Activated T-cell treated with anti-CD3 and anti-CD28 coated beads, Interleukin-2, amount 50 U/mL, for 4 hours (primary cell): Measurements from ENCODE around the gene CPSF7. TPM values are rescaled to one million over a fixed set of nuclear protein-coding genes. Genes with fewer than 3 reads are reported as not detected.
"Not testable (repeated sequence)": the region's sequence is repeated elsewhere in the genome, so short reads cannot be mapped to it uniquely, and the experiment has no call there.

ENCODE experiments used
- ATAC-seq, 2 donors: fragments of 200-7000 bp; cut with Tn5 transposase; one replicate each; pipeline ENCODE4 v1.10.0; 2021
- DNase-seq: peaks from one replicate; pipeline ENCODE4 v3.0.0-alpha.2; 2020
- H3K27me3 Mint-ChIP-seq: one replicate; pipeline ENCODE4 v1.8.0; 2021; ENCODE audit warnings: low read depth, mixed read lengths
- H3K36me3 Mint-ChIP-seq: one replicate; pipeline ENCODE4 v1.8.0; 2022; ENCODE audit warnings: mixed read lengths; ENCODE audit not compliant: insufficient read depth
- H3K4me1 Mint-ChIP-seq: one replicate; pipeline ENCODE4 v1.8.0; 2021; ENCODE audit warnings: low read depth, mixed read lengths
- H3K4me3 Mint-ChIP-seq: one replicate; pipeline ENCODE4 v1.8.0; 2021; ENCODE audit warnings: mild to moderate bottlenecking, moderate library complexity, mixed read lengths
- H3K9me3 Mint-ChIP-seq: one replicate; pipeline ENCODE4 v1.8.0; 2021; ENCODE audit warnings: mixed read lengths
- total RNA-seq, 3 donors: library from RNA; stranded (reverse); gene quantifications; one replicate each; pipeline ENCODE4 v1.2.1, GENCODE V29; 2021

The CPSF7 gene
- total RNA-seq, 3 donors from 2014 or later, result 131 to 142 (median 138) TPM

GRCh38 chr11:61384271-61385242, 45.2 kb downstream of the CPSF7 start:
- Mint-ChIP-seq H3K9me3 (no peaks in the 10 kb centered on the region), H3K4me3 (no peak overlapping the region), H3K36me3 (no peaks in the 10 kb centered on the region), H3K27me3 (no peaks in the 10 kb centered on the region), H3K4me1 (peaks cover 6% of the 10 kb centered on the region)
- DNase-seq, result no peak
- no peak for ATAC-seq

- H3K4me1 Mint-ChIP-seq, H3K9me3 Mint-ChIP-seq, DNase-seq, H3K27me3 Mint-ChIP-seq, ATAC-seq, H3K36me3 Mint-ChIP-seq, H3K4me3 Mint-ChIP-seq: not testable (repeated sequence)
Measured at GRCh38 chr11:61383859-61384258, 45.9 kb downstream of the CPSF7 start.

- DNase-seq (no peak), ATAC-seq (no peak)
- Mint-ChIP-seq H3K36me3 (peaks cover 9% of the 10 kb centered on the region), H3K9me3 (no peaks in the 10 kb centered on the region), H3K27me3 (no peaks in the 10 kb centered on the region), H3K4me3 (no peak overlapping the region), H3K4me1 (peaks cover 6% of the 10 kb centered on the region)
Measured at GRCh38 chr11:61380884-61381283, 48.9 kb downstream of the CPSF7 start.

GRCh38 chr11:61378713-61379313, 51.0 kb downstream of the CPSF7 start:
- ATAC-seq (no peak), DNase-seq (no peak)
- peaks cover 12% of the 10 kb centered on the region for H3K36me3 Mint-ChIP-seq
- no peaks in the 10 kb centered on the region for H3K4me1 Mint-ChIP-seq
- H3K27me3 Mint-ChIP-seq, result no peaks in the 10 kb centered on the region
- no peak overlapping the region for H3K4me3 Mint-ChIP-seq
- no peaks in the 10 kb centered on the region for H3K9me3 Mint-ChIP-seq

- ATAC-seq (no peak), DNase-seq (no peak)
- Mint-ChIP-seq H3K9me3 (no peaks in the 10 kb centered on the region), H3K4me1 (no peaks in the 10 kb centered on the region), H3K4me3 (no peak overlapping the region), H3K36me3 (peaks cover 12% of the 10 kb centered on the region), H3K27me3 (no peaks in the 10 kb centered on the region)
Measured at GRCh38 chr11:61377461-61378160, 52.2 kb downstream of the CPSF7 start.

GRCh38 chr11:61375761-61376108, 54.0 kb downstream of the CPSF7 start:
- Mint-ChIP-seq H3K36me3 (peaks cover 18% of the 10 kb centered on the region), H3K4me1 (no peaks in the 10 kb centered on the region), H3K4me3 (no peak overlapping the region), H3K27me3 (no peaks in the 10 kb centered on the region), H3K9me3 (no peaks in the 10 kb centered on the region)
- no peak for DNase-seq
- no peak for ATAC-seq

- H3K4me3 Mint-ChIP-seq, result no peak overlapping the region
- no peaks in the 10 kb centered on the region for H3K9me3 Mint-ChIP-seq
- DNase-seq (no peak), ATAC-seq (no peak)
- no peaks in the 10 kb centered on the region for H3K4me1 Mint-ChIP-seq
- H3K27me3 Mint-ChIP-seq, result no peaks in the 10 kb centered on the region
- peaks cover 30% of the 10 kb centered on the region for H3K36me3 Mint-ChIP-seq
Measured at GRCh38 chr11:61372659-61373420, 56.9 kb downstream of the CPSF7 start.

GRCh38 chr11:61370349-61371005, 59.3 kb downstream of the CPSF7 start:
- Mint-ChIP-seq H3K4me1 (no peaks in the 10 kb centered on the region), H3K4me3 (no peak overlapping the region), H3K36me3 (peaks cover 29% of the 10 kb centered on the region), H3K27me3 (no peaks in the 10 kb centered on the region), H3K9me3 (no peaks in the 10 kb centered on the region)
- ATAC-seq (no peak), DNase-seq (no peak)

GRCh38 chr11:61369372-61370348, 60.1 kb downstream of the CPSF7 start:
- DNase-seq, result no peak
- no peak overlapping the region for H3K4me3 Mint-ChIP-seq
- no peaks in the 10 kb centered on the region for H3K4me1 Mint-ChIP-seq
- H3K27me3 Mint-ChIP-seq, result no peaks in the 10 kb centered on the region
- ATAC-seq, result no peak
- peaks cover 27% of the 10 kb centered on the region for H3K36me3 Mint-ChIP-seq
- no peaks in the 10 kb centered on the region for H3K9me3 Mint-ChIP-seq

- Mint-ChIP-seq H3K27me3 (no peaks in the 10 kb centered on the region), H3K4me1 (peaks cover 4% of the 10 kb centered on the region), H3K36me3 (peaks cover 31% of the 10 kb centered on the region), H3K9me3 (no peaks in the 10 kb centered on the region), H3K4me3 (no peak overlapping the region)
- no peak for ATAC-seq
- no peak for DNase-seq
Measured at GRCh38 chr11:61368646-61369045, 61.1 kb downstream of the CPSF7 start.

- H3K4me3 Mint-ChIP-seq, result no peak overlapping the region
- ATAC-seq, result no peak
- H3K27me3 Mint-ChIP-seq, result no peaks in the 10 kb centered on the region
- peaks cover 15% of the 10 kb centered on the region for H3K4me1 Mint-ChIP-seq
- H3K36me3 Mint-ChIP-seq, result peaks cover 33% of the 10 kb centered on the region
- DNase-seq, result no peak
- H3K9me3 Mint-ChIP-seq, result no peaks in the 10 kb centered on the region
Measured at GRCh38 chr11:61367406-61367805, 62.4 kb downstream of the CPSF7 start.

GRCh38 chr11:61364012-61364675, 65.6 kb downstream of the CPSF7 start:
- ATAC-seq (no peak), DNase-seq (no peak)
- Mint-ChIP-seq H3K4me1 (peaks cover 30% of the 10 kb centered on the region), H3K4me3 (peak overlapping the region; percentile 100), H3K27me3 (no peaks in the 10 kb centered on the region), H3K36me3 (peaks cover 21% of the 10 kb centered on the region), H3K9me3 (no peaks in the 10 kb centered on the region)
